Hepatocyte (in vitro differentiated cells): ENCODE results near the gene CTSD. TPM values are rescaled to one million over a fixed set of nuclear protein-coding genes. Genes with fewer than 3 reads are reported as not detected.

Source experiments
- DNase-seq: peaks from one replicate; pipeline ENCODE4 v3.0.0-alpha.2; 2016; ENCODE audit warnings: low spot score
- H2AFZ ChIP-seq: fragments of 200-600 bp; sonication (generic); 2 replicates; pipeline ENCODE4 v1.6.0; 2016; ENCODE audit warnings: antibody characterized with exemption, mild to moderate bottlenecking
- H3K27ac ChIP-seq: fragments of 200-600 bp; sonication (generic); 2 replicates; pipeline ENCODE4 v1.5.1; 2016; ENCODE audit warnings: mild to moderate bottlenecking
- H3K27me3 ChIP-seq: fragments of 200-600 bp; sonication (generic); 2 replicates; pipeline ENCODE4 v1.6.1; 2016
- H3K36me3 ChIP-seq: fragments of 200-600 bp; sonication (generic); replicated peaks from 2 replicates; pipeline ENCODE4 v1.5.1; 2016; ENCODE audit warnings: low read depth; ENCODE audit not compliant: insufficient read depth
- H3K4me1 ChIP-seq: fragments of 200-600 bp; sonication (generic); 2 replicates; pipeline ENCODE4 v1.5.1; 2016; ENCODE audit warnings: mild to moderate bottlenecking, moderate library complexity; ENCODE audit not compliant: insufficient read depth
- H3K4me2 ChIP-seq: fragments of 200-600 bp; sonication (generic); 2 replicates; pipeline ENCODE4 v1.6.0; 2016
- H3K4me3 ChIP-seq: fragments of 200-600 bp; sonication (generic); 2 replicates; pipeline ENCODE4 v1.5.1; 2016; ENCODE audit warnings: mild to moderate bottlenecking
- H3K79me2 ChIP-seq: fragments of 200-600 bp; sonication (generic); 2 replicates; pipeline ENCODE4 v1.6.0; 2017; ENCODE audit warnings: mild to moderate bottlenecking
- H3K9me2 ChIP-seq: fragments of 200-600 bp; sonication (generic); replicated peaks from 2 replicates; pipeline ENCODE4 v1.6.0; 2017; ENCODE audit warnings: mild to moderate bottlenecking; ENCODE audit not compliant: insufficient read depth
- H3K9me3 ChIP-seq: fragments of 200-600 bp; sonication (generic); 2 replicates; pipeline ENCODE4 v1.5.1; 2016; ENCODE audit warnings: low read depth, mild to moderate bottlenecking
- H4K20me1 ChIP-seq: fragments of 200-600 bp; sonication (generic); 2 replicates; pipeline ENCODE4 v1.6.0; 2016; ENCODE audit warnings: mild to moderate bottlenecking; ENCODE audit not compliant: insufficient read depth, poor library complexity, severe bottlenecking
- CTCF ChIP-seq: fragments of 200-600 bp; sonication (generic); IDR thresholded peaks from 2 replicates; pipeline ENCODE4 v1.5.1; 2016; ENCODE audit warnings: antibody characterized with exemption, mild to moderate bottlenecking; ENCODE audit not compliant: poor library complexity
- EZH2 ChIP-seq: fragments of 200-600 bp; sonication (generic); IDR thresholded peaks from 2 replicates; pipeline ENCODE4 v1.6.1; 2016; ENCODE audit warnings: antibody characterized with exemption, mild to moderate bottlenecking, borderline replicate concordance
- EZH2phosphoT487 ChIP-seq: fragments of 200-600 bp; sonication (generic); IDR thresholded peaks from one replicate; pipeline ENCODE4 v1.6.1; 2018; ENCODE audit warnings: antibody characterized with exemption, mild to moderate bottlenecking, low read depth, moderate library complexity; ENCODE audit not compliant: unreplicated experiment, severe bottlenecking
- WGBS: methylation state at CpG from one replicate; pipeline ENCODE4 v1.1.6; 2016; ENCODE audit warnings: low lambda C conversion rate; ENCODE audit errors: missing lambda C conversion rate; 5-methylcytosine and 5-hydroxymethylcytosine counted together
- polyA plus RNA-seq: library from polyadenylated mRNA; unstranded; fragments of >200 nt; fragmentation: Nextera tagmentation; extraction: Ambion mirVana; gene quantifications from 2 replicates; pipeline ENCODE4 v1.2.1, GENCODE V29; 2016
- total RNA-seq: library from RNA; depleted of rRNA; stranded (reverse); fragments of >200 nt; gene quantifications from 2 replicates; pipeline ENCODE4 v1.2.3, GENCODE V29; 2014

Gene CTSD
- total and polyA plus RNA-seq, 2 experiments from 2014 or later: 562 to 1,283 TPM

GRCh38 chr11:1718326-1718725 lies 45.4 kb downstream of the CTSD start:
- no peaks in the 10 kb centered on the region for H3K9me2 ChIP-seq
- H3K4me2 ChIP-seq: no peak overlapping the region
- H3K27ac ChIP-seq: no peak overlapping the region
- no peaks in the 10 kb centered on the region for H3K36me3 ChIP-seq
- H3K27me3 ChIP-seq: no peaks in the 10 kb centered on the region
- H2AFZ ChIP-seq: no peak overlapping the region
- H4K20me1 ChIP-seq: no peaks in the 10 kb centered on the region
- H3K4me3 ChIP-seq: no peak overlapping the region
- TF ChIP-seq CTCF (no peak), EZH2 (no peak), EZH2phosphoT487 (no peak)
- H3K79me2 ChIP-seq: no peaks in the 10 kb centered on the region
- WGBS: 96% methylated on average over 15 of the region's 15 CpGs
- DNase-seq: no peak
- H3K9me3 ChIP-seq: no peaks in the 10 kb centered on the region
- no peaks in the 10 kb centered on the region for H3K4me1 ChIP-seq

GRCh38 chr11:1717745-1718144 lies 46.0 kb downstream of the CTSD start:
- Histone ChIP-seq H3K4me3 (no peak overlapping the region), H3K27me3 (no peaks in the 10 kb centered on the region), H3K4me2 (no peak overlapping the region), H3K9me3 (no peaks in the 10 kb centered on the region), H3K36me3 (no peaks in the 10 kb centered on the region), H4K20me1 (no peaks in the 10 kb centered on the region), H3K27ac (no peak overlapping the region), H2AFZ (no peak overlapping the region), H3K4me1 (no peaks in the 10 kb centered on the region), H3K9me2 (no peaks in the 10 kb centered on the region), H3K79me2 (no peaks in the 10 kb centered on the region)
- no peak for TF ChIP-seq EZH2
- TF ChIP-seq CTCF: no peak
- no peak for TF ChIP-seq EZH2phosphoT487
- no peak for DNase-seq
- 91% methylated on average over 8 of the region's 8 CpGs for WGBS

- 91% methylated on average over 23 of the region's 24 CpGs for WGBS
- Histone ChIP-seq H3K79me2 (no peaks in the 10 kb centered on the region), H4K20me1 (no peaks in the 10 kb centered on the region), H3K4me1 (no peaks in the 10 kb centered on the region), H3K4me2 (no peak overlapping the region), H2AFZ (no peak overlapping the region), H3K9me3 (no peaks in the 10 kb centered on the region), H3K36me3 (no peaks in the 10 kb centered on the region), H3K4me3 (no peak overlapping the region), H3K27me3 (no peaks in the 10 kb centered on the region), H3K27ac (no peak overlapping the region), H3K9me2 (no peaks in the 10 kb centered on the region)
- TF ChIP-seq CTCF: no peak
- no peak for TF ChIP-seq EZH2phosphoT487
- no peak for TF ChIP-seq EZH2
- DNase-seq: no peak
Observed at GRCh38 chr11:1714908-1715885, 48.5 kb downstream of the CTSD start.
